GM18505 (cell line): Measurements from ENCODE around the gene ZBTB9.
"Not testable (repeated sequence)": the region's sequence is repeated elsewhere in the genome, so short reads cannot be mapped to it uniquely, and the experiment has no call there.

Source experiments
- ATAC-seq: cut with Tn5 transposase; IDR thresholded peaks from one replicate; pipeline ENCODE4 v1.9.1; 2021; ENCODE audit not compliant: unreplicated experiment
- POLR2A ChIP-seq: IDR thresholded peaks from 4 replicates; pipeline ENCODE4 v1.6.1; 2011; ENCODE audit warnings: borderline replicate concordance; ENCODE audit not compliant: insufficient read depth, insufficient read length; ENCODE audit errors: extremely low read depth

The ZBTB9 gene

GRCh38 chr6:33446356-33446755 is 8.0 kb upstream of the ZBTB9 start:
- ATAC-seq: no peak
- no peak for TF ChIP-seq POLR2A

- no peak for ATAC-seq
- no peak for TF ChIP-seq POLR2A
Measured at GRCh38 chr6:33450434-33450833, 3.9 kb upstream of the ZBTB9 start.

- no peak for ATAC-seq
- TF ChIP-seq POLR2A: no peak
Measured at GRCh38 chr6:33451606-33452005, 2.8 kb upstream of the ZBTB9 start.

- ATAC-seq: no peak
- no peak for TF ChIP-seq POLR2A
Measured at GRCh38 chr6:33452496-33452895, 1.9 kb upstream of the ZBTB9 start.

- ATAC-seq: no peak
- no peak for TF ChIP-seq POLR2A
Measured at GRCh38 chr6:33453393-33454008, 875 bp upstream of the ZBTB9 start.

- no peak for TF ChIP-seq POLR2A
- no peak for ATAC-seq
Measured at GRCh38 chr6:33455051-33455450, 675 bp downstream of the ZBTB9 start.

- ATAC-seq: no peak
- no peak for TF ChIP-seq POLR2A
Measured at GRCh38 chr6:33456156-33456555, 1.8 kb downstream of the ZBTB9 start.

- ATAC-seq: no peak
- no peak for TF ChIP-seq POLR2A
Measured at GRCh38 chr6:33458676-33459075, 4.3 kb downstream of the ZBTB9 start.

- TF ChIP-seq POLR2A: no peak
- no peak for ATAC-seq
Measured at GRCh38 chr6:33459226-33459625, 4.8 kb downstream of the ZBTB9 start.

GRCh38 chr6:33466075-33466735 is 11.8 kb downstream of the ZBTB9 start:
- ATAC-seq: no peak
- TF ChIP-seq POLR2A: no peak

GRCh38 chr6:33467091-33467490 is 12.7 kb downstream of the ZBTB9 start:
- ATAC-seq: no peak
- no peak for TF ChIP-seq POLR2A

GRCh38 chr6:33469661-33470060 is 15.3 kb downstream of the ZBTB9 start:
- no peak for ATAC-seq

GRCh38 chr6:33477864-33478263 is 23.5 kb downstream of the ZBTB9 start:
- ATAC-seq: no peak
- TF ChIP-seq POLR2A: no peak

More at GRCh38 chr6:33469661-33470060, 15.3 kb downstream of the ZBTB9 start:
- no peak for TF ChIP-seq POLR2A

GRCh38 chr6:33481192-33481591 is 26.8 kb downstream of the ZBTB9 start:
- ATAC-seq: no peak
- TF ChIP-seq POLR2A: no peak

GRCh38 chr6:33482620-33483019 is 28.2 kb downstream of the ZBTB9 start:
- ATAC-seq: not testable (repeated sequence)
